ENCODE results near the gene CELF6.
A peak's percentile ranks its signal among the peaks of the same experiment; 100 is the strongest.

Gene CELF6

GRCh38 chr15:72319985-72320671, at the start of gene CELF6:
Gene CELF6 (minus strand): TSS chr15:72320157. CDS start chr15:72319874, 283 bp downstream.
- H3K4me3 ChIP-seq (ENCODE audit: low read length) = peak within 1 kb of the TSS; percentile 50; the same call in 1 of the 2 replicates
- no peak for TF ChIP-seq ZNF274 (IDR thresholded peaks at IDR 0.05; ENCODE audit: low read depth, low read length)

GRCh38 chr15:72368899-72369298, 48.9 kb upstream of the CELF6 start:
- TF ChIP-seq ZNF274 (IDR thresholded peaks at IDR 0.05; ENCODE audit: low read depth, low read length) = no peak
- no peak overlapping the region for H3K4me3 ChIP-seq (ENCODE audit: low read length)

- no peak for TF ChIP-seq ZNF274 (IDR thresholded peaks at IDR 0.05; ENCODE audit: low read depth, low read length)
- no peak overlapping the region for H3K4me3 ChIP-seq (ENCODE audit: low read length)
These were observed 48.4 kb upstream of the CELF6 start for GRCh38 chr15:72368325-72368724.

GRCh38 chr15:72365844-72366243, 45.9 kb upstream of the CELF6 start:
- no peak for TF ChIP-seq ZNF274 (IDR thresholded peaks at IDR 0.05; ENCODE audit: low read depth, low read length)

GRCh38 chr15:72361176-72361575, 41.2 kb upstream of the CELF6 start:
- TF ChIP-seq ZNF274 (IDR thresholded peaks at IDR 0.05; ENCODE audit: low read depth, low read length) = no peak
- no peak overlapping the region for H3K4me3 ChIP-seq (ENCODE audit: low read length)

More at GRCh38 chr15:72365844-72366243, 45.9 kb upstream of the CELF6 start:
- H3K4me3 ChIP-seq (ENCODE audit: low read length) = no peak overlapping the region; the same call in 1 of the 2 replicates

- TF ChIP-seq ZNF274 (IDR thresholded peaks at IDR 0.05; ENCODE audit: low read depth, low read length) = no peak
- no peak overlapping the region for H3K4me3 ChIP-seq (ENCODE audit: low read length)
These were observed 38.8 kb upstream of the CELF6 start for GRCh38 chr15:72358650-72359171.

GRCh38 chr15:72358121-72358520, 38.2 kb upstream of the CELF6 start:
- no peak for TF ChIP-seq ZNF274 (IDR thresholded peaks at IDR 0.05; ENCODE audit: low read depth, low read length)
- H3K4me3 ChIP-seq (ENCODE audit: low read length) = no peak overlapping the region

- no peak overlapping the region for H3K4me3 ChIP-seq (ENCODE audit: low read length)
- no peak for TF ChIP-seq ZNF274 (IDR thresholded peaks at IDR 0.05; ENCODE audit: low read depth, low read length)
These were observed 34.5 kb upstream of the CELF6 start for GRCh38 chr15:72354496-72354895.

GRCh38 chr15:72353266-72353665, 33.3 kb upstream of the CELF6 start:
- no peak overlapping the region for H3K4me3 ChIP-seq (ENCODE audit: low read length)
- TF ChIP-seq ZNF274 (IDR thresholded peaks at IDR 0.05; ENCODE audit: low read depth, low read length) = no peak

- no peak for TF ChIP-seq ZNF274 (IDR thresholded peaks at IDR 0.05; ENCODE audit: low read depth, low read length)
- no peak overlapping the region for H3K4me3 ChIP-seq (ENCODE audit: low read length)
These were observed 25.8 kb upstream of the CELF6 start for GRCh38 chr15:72345806-72346205.

GRCh38 chr15:72345280-72345679, 25.3 kb upstream of the CELF6 start:
- H3K4me3 ChIP-seq (ENCODE audit: low read length) = no peak overlapping the region
- TF ChIP-seq ZNF274 (IDR thresholded peaks at IDR 0.05; ENCODE audit: low read depth, low read length) = no peak

- TF ChIP-seq ZNF274 (IDR thresholded peaks at IDR 0.05; ENCODE audit: low read depth, low read length) = no peak
- no peak overlapping the region for H3K4me3 ChIP-seq (ENCODE audit: low read length)
These were observed 24.6 kb upstream of the CELF6 start for GRCh38 chr15:72344602-72345001.

- no peak for TF ChIP-seq ZNF274 (IDR thresholded peaks at IDR 0.05; ENCODE audit: low read depth, low read length)
- H3K4me3 ChIP-seq (ENCODE audit: low read length) = no peak overlapping the region
These were observed 22.4 kb upstream of the CELF6 start for GRCh38 chr15:72342385-72342784.

- no peak for TF ChIP-seq ZNF274 (IDR thresholded peaks at IDR 0.05; ENCODE audit: low read depth, low read length)
- no peak overlapping the region for H3K4me3 ChIP-seq (ENCODE audit: low read length)
These were observed 21.4 kb upstream of the CELF6 start for GRCh38 chr15:72341361-72341760.

- H3K4me3 ChIP-seq (ENCODE audit: low read length) = no peak overlapping the region
- TF ChIP-seq ZNF274 (IDR thresholded peaks at IDR 0.05; ENCODE audit: low read depth, low read length) = no peak
These were observed 20.4 kb upstream of the CELF6 start for GRCh38 chr15:72340366-72340765.
